Uterus (tissue), 4 donors: Measurements from ENCODE around the gene TUBB1. TPM values are rescaled to one million over a fixed set of nuclear protein-coding genes. Genes with fewer than 3 reads are reported as not detected.

Experiments
- DNase-seq, 2 donors: peaks; one replicate each; pipeline ENCODE4 v3.0.0-alpha.2; 2019 to 2020
- H3K27ac ChIP-seq, 2 donors: fragments of 200-600 bp; sonication (generic); 1 replicate in 1 of 2; 2 replicates in 1 of 2; pipeline ENCODE4 v1.5.1; 2016 to 2018
- H3K27me3 ChIP-seq, 2 donors: fragments of 200-600 bp; sonication (generic); one replicate each; pipeline ENCODE4 v1.5.1; 2018 to 2019; ENCODE audit warnings: control low read depth in 1 of 2
- H3K36me3 ChIP-seq, 2 donors: fragments of 200-600 bp; sonication (generic); one replicate each; pipeline ENCODE4 v1.5.1; 2019; ENCODE audit warnings: control low read depth in 1 of 2
- H3K4me1 ChIP-seq, 2 donors: fragments of 200-600 bp; sonication (generic); one replicate each; pipeline ENCODE4 v1.5.1; 2018 to 2019; ENCODE audit warnings: control low read depth in 1 of 2
- H3K4me3 ChIP-seq, 2 donors: fragments of 200-600 bp; sonication (generic); 1 replicate in 1 of 2; 2 replicates in 1 of 2; pipeline ENCODE4 v1.5.1; 2018 to 2019; ENCODE audit warnings: mild to moderate bottlenecking in 1 of 2
- H3K9me3 ChIP-seq, 2 donors: fragments of 200-600 bp; sonication (generic); one replicate each; pipeline ENCODE4 v1.5.1; 2019; ENCODE audit warnings: control low read depth in 1 of 2
- POLR2A ChIP-seq, 2 donors: fragments of 450-650 bp; IDR thresholded peaks; one replicate each; pipeline ENCODE4 v1.6.1; 2016; ENCODE audit warnings: antibody characterized with exemption in 2 of 2, mild to moderate bottlenecking in 1 of 2, moderate library complexity in 1 of 2
- intact Hi-C: fragments of 100-400 bp; cut with DNase I; formaldehyde crosslinking; loops from one replicate; pipeline ENCODE4 v1.15.1; 2023; ENCODE audit warnings: low total_unique reads
- total RNA-seq, 4 donors: library from RNA; depleted of rRNA in 3 of 4; stranded (reverse); fragments of >200 nt in 3 of 4; gene quantifications; one replicate each; pipeline versions ENCODE4 v1.1.0 to v1.2.4, GENCODE V29; 2014 to 2023
- TF ChIP-seq, protein P1 (sequence below), 4 experiments: fragments of 200-600 bp in 2 of 4; fragments of 450-650 bp in 2 of 4; sonication (generic) in 2 of 4; IDR thresholded peaks; one replicate each; pipeline ENCODE4 v1.5.1; 2016 to 2019; ENCODE audit warnings: antibody characterized with exemption in 4 of 4, mild to moderate bottlenecking in 2 of 4, moderate library complexity in 1 of 4
- donor health status: DM: yes; HTN: yes; CAD: no.

TUBB1 gene
- total RNA-seq, 4 donors from 2014 or later = 0.26 to 0.48 TPM; not detected in 2

DNA sequence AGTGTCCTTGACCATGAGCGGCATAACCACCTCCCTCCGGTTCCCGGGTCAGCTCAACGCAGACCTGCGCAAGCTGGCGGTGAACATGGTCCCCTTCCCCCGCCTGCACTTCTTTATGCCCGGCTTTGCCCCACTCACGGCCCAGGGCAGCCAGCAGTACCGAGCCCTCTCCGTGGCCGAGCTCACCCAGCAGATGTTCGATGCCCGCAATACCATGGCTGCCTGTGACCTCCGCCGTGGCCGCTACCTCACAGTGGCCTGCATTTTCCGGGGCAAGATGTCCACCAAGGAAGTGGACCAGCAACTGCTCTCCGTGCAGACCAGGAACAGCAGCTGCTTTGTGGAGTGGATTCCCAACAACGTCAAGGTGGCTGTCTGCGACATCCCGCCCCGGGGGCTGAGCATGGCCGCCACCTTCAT is 4.9 kb downstream of the TUBB1 start:
- Histone ChIP-seq H3K4me1 (peaks cover 0 to 3% of the 10 kb centered on the region in 2 donors), H3K36me3 (no peaks in the 10 kb centered on the region)
- DNase-seq = no peak

DNA sequence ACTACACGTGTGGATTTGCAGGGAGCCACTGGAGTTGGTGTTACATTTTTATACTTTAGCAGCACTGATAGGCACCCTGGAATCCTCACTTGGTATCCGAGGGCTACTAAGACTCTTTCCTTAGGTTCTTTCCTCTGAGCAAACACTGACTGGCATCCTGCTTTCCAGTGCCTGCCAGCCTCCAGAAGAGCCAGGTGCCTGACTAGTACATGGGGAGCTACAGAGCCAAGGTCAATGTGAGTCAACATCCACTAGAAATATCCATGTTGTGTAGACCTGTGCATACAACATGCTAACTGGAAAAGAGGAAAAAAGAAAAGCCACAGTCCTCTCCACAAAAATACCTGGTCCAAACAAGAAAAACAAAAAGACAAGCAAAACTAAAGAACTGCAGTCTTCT is 5.9 kb downstream of the TUBB1 start:
- Histone ChIP-seq H3K4me3 (no peak overlapping the region), H3K36me3 (no peaks in the 10 kb centered on the region), H3K27ac (no peak overlapping the region), H3K4me1 (peaks cover 0 to 3% of the 10 kb centered on the region in 2 donors), H3K27me3 (no peaks in the 10 kb centered on the region), H3K9me3 (no peaks in the 10 kb centered on the region)
- intact Hi-C loops = no loop called here
- DNase-seq = no peak
- TF ChIP-seq POLR2A (IDR thresholded peaks at IDR 0.05) = no peak
- TF ChIP-seq, protein P1, sequence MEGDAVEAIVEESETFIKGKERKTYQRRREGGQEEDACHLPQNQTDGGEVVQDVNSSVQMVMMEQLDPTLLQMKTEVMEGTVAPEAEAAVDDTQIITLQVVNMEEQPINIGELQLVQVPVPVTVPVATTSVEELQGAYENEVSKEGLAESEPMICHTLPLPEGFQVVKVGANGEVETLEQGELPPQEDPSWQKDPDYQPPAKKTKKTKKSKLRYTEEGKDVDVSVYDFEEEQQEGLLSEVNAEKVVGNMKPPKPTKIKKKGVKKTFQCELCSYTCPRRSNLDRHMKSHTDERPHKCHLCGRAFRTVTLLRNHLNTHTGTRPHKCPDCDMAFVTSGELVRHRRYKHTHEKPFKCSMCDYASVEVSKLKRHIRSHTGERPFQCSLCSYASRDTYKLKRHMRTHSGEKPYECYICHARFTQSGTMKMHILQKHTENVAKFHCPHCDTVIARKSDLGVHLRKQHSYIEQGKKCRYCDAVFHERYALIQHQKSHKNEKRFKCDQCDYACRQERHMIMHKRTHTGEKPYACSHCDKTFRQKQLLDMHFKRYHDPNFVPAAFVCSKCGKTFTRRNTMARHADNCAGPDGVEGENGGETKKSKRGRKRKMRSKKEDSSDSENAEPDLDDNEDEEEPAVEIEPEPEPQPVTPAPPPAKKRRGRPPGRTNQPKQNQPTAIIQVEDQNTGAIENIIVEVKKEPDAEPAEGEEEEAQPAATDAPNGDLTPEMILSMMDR (IDR thresholded peaks at IDR 0.05) = no peak

More for the DNA sequence above, 4.9 kb downstream of the TUBB1 start:
- no peak for TF ChIP-seq POLR2A (IDR thresholded peaks at IDR 0.05)
- TF ChIP-seq, protein P1 (IDR thresholded peaks at IDR 0.05) = no peak
- Histone ChIP-seq H3K4me3 (no peak overlapping the region), H3K27ac (no peak overlapping the region), H3K9me3 (no peaks in the 10 kb centered on the region), H3K27me3 (no peaks in the 10 kb centered on the region)
- intact Hi-C loops = no loop called here

- H3K27ac ChIP-seq = no peak overlapping the region
- H3K9me3 ChIP-seq = no peaks in the 10 kb centered on the region
- no peaks in the 10 kb centered on the region for H3K27me3 ChIP-seq
- no peak for TF ChIP-seq POLR2A (IDR thresholded peaks at IDR 0.05)
- TF ChIP-seq, protein P1 (IDR thresholded peaks at IDR 0.05) = no peak
- intact Hi-C loops = no loop called here
- peaks cover 0 to 3% of the 10 kb centered on the region in 2 donors for H3K4me1 ChIP-seq
- DNase-seq = no peak
- no peak overlapping the region for H3K4me3 ChIP-seq
- H3K36me3 ChIP-seq = no peaks in the 10 kb centered on the region
Measured at GRCh38 chr20:59025511-59025910, 6.3 kb downstream of the TUBB1 start.

DNA sequence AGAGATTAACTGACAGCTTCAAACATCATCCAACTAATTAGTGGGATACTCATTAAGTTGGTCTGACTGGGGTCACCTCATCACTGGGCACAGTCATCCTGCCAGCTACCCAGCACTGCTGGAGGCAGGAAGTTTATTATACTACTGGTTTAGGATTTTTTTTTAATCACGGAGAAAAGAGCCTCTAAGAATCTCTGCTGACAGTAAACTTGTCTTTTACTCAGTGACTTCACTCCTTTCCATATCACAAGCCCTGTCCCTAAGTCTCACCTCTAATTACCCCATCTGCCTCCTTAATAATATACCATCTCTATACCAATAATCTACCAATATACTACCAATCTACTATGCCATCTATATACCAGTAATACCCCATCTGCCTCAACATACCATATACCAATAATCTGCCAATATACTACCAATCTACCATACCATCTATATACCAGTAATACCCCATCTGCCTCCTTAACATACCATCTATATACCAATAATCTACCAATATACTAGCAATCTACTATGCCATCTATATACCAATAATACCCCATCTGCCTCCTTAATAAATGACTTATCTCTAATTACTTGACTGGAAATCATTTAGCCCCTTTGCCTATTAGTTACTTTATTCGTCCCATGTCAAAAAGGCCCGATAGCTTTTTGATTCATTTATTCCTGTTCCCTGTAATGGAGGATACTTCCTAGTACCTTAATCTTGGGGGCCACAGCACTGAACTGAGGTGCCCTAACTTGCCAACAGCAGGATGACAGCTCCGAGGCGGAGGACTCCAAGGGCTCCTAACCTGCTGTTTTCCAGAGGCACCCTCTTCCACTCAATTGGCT is 7.9 kb downstream of the TUBB1 start:
- Histone ChIP-seq H3K9me3 (no peaks in the 10 kb centered on the region), H3K4me1 (peaks cover 3 to 5% of the 10 kb centered on the region in 2 donors), H3K36me3 (no peaks in the 10 kb centered on the region), H3K27ac (no peak overlapping the region), H3K27me3 (no peaks in the 10 kb centered on the region), H3K4me3 (no peak overlapping the region)
- DNase-seq = no peak
- TF ChIP-seq, protein P1 (IDR thresholded peaks at IDR 0.05) = no peak
- no peak for TF ChIP-seq POLR2A (IDR thresholded peaks at IDR 0.05)
- intact Hi-C loops = no loop called here

DNA sequence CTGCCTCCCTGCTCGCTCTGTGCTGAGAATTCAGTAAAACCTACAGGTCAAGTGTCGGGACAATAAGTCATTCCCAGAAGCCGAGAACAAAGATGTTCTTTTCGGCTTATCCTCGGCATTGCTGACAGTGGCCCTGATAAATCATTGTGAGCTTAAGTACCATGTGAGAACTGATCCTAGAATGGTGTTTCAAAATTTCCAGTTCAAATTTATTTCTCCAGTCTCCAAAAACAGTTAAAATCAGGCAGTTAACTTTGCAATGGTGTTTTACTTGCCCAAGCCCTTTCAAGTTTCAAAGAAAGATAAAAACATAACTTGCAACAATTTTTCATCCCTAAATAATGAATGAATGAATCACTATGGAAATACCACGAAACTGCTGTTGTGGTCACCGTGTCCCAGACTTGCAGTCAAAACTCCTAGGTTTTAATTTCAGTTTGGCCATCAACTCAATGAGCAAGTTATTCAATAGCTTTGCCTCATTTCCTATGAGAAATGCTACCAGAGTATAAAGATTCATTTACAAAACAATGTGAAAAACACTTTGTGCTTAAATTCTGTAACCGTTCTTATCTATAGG is 8.6 kb downstream of the TUBB1 start:
- Histone ChIP-seq H3K9me3 (no peaks in the 10 kb centered on the region), H3K27ac (no peak overlapping the region), H3K36me3 (no peaks in the 10 kb centered on the region), H3K27me3 (no peaks in the 10 kb centered on the region), H3K4me1 (peaks cover 3 to 5% of the 10 kb centered on the region in 2 donors), H3K4me3 (no peak overlapping the region)
- DNase-seq = no peak
- TF ChIP-seq, protein P1 (IDR thresholded peaks at IDR 0.05) = no peak
- no peak for TF ChIP-seq POLR2A (IDR thresholded peaks at IDR 0.05)
- intact Hi-C loops = no loop called here
